SK-N-MC (cell line): ENCODE measurements around the gene TMEM185B.

ENCODE experiments used
- EZH2 ChIP-seq: fragments of 200-600 bp; sonication (generic); IDR thresholded peaks from one replicate; pipeline ENCODE4 v1.6.1; 2017; ENCODE audit warnings: antibody characterized with exemption
- FOXP2 ChIP-seq: optimal IDR thresholded peaks from 2 replicates; pipeline ENCODE3; 2011; ENCODE audit warnings: mild to moderate bottlenecking, moderate library complexity; ENCODE audit not compliant: insufficient read depth; ENCODE audit errors: extremely low read length, control extremely low read depth
- POLR2AphosphoS5 ChIP-seq: IDR thresholded peaks from 2 replicates; pipeline ENCODE4 v1.6.1; 2012; ENCODE audit warnings: mild to moderate bottlenecking, low read depth, low read length, borderline replicate concordance

DNA sequence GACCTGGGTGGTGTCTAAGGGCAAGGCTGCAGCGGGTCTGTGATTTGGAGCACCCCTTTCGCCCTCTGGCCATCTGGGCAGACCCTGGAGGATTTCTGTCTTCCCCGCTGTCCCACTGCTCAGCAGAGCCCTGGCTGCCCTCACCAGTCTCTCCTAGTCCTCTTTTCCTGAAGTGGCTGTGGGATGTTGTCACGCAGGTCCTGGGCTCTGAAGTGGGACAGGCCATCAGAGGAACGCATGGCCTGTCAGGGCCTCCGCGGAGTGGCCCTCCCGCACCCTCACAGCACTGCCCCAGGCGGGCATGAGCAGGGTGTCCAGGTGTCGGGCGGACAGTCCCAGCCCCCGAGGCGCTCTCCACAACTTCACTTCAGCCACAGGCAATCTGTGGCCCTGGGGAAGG is 1.1 kb upstream of the TMEM185B start:
- TF ChIP-seq POLR2AphosphoS5 = no peak
- TF ChIP-seq EZH2 = no peak
- TF ChIP-seq FOXP2 = no peak
